HG02610 (cell line): Measurements from ENCODE around the gene GOLPH3.
"Not testable (repeated sequence)": the region's sequence is repeated elsewhere in the genome, so short reads cannot be mapped to it uniquely, and the experiment has no call there.

Source experiments
- ATAC-seq: cut with Tn5 transposase; IDR thresholded peaks from one replicate; pipeline ENCODE4 v1.9.1; 2021; ENCODE audit warnings: mild to moderate bottlenecking, moderate library complexity; ENCODE audit not compliant: unreplicated experiment

The GOLPH3 gene

GRCh38 chr5:32100691-32101302, 73.3 kb downstream of the GOLPH3 start:
- no peak for ATAC-seq

GRCh38 chr5:32100230-32100629, 73.9 kb downstream of the GOLPH3 start:
- no peak for ATAC-seq

DNA sequence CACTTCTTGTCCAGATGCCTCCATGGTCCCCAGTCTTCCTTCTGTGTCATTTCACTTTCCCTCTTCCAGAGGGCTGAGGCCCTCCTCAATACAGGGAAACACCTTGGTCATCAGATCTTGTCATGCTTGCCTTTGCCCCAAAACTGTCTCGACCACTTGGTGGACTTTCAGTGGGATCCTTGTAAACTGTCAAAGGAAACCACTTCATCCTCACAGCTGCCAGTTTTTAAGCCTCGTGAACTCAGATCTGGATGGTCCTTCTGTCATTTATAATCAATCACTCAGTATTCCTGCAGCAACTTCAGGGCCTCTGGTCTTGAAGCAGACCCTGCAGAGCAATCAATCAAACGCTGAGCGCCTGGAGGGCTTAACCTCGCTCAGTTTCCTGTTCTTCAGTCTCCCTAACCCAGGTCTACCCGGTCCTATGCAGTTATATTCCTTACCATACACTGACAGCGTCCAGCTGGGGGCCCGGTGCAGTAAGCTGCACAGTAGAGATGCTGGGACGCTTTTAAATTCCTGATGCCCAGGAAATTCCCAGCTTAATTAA, 74.6 kb downstream of the GOLPH3 start:
- ATAC-seq: no peak

- no peak for ATAC-seq
Measured at GRCh38 chr5:32098890-32099310, 75.2 kb downstream of the GOLPH3 start.

GRCh38 chr5:32098291-32098690, 75.8 kb downstream of the GOLPH3 start:
- ATAC-seq: no peak

- ATAC-seq: no peak
Measured at GRCh38 chr5:32096891-32097595, 77.1 kb downstream of the GOLPH3 start.

- ATAC-seq: no peak
Measured at GRCh38 chr5:32095261-32095671, 78.9 kb downstream of the GOLPH3 start.

DNA sequence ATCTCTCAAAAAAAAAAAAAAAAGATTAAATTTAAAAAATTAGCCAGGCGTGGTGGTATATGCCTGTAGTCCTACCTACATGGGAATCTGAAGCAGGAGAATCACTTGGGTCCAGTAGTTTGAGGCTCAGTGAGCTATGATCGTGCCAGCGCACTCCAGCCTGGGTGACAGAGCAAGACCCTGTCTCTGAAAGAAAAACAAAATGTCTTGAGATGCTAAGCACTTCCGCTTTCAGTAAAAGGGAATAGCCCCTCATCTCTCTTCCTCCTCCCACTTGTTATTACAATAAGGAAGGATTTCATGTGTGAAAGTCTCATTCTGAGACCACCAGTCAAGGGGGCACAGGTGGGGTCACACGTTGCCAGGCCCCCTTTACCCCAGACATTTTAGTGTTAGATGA, 79.4 kb downstream of the GOLPH3 start:
- ATAC-seq: no peak

- ATAC-seq: peak; percentile 82
Measured at GRCh38 chr5:32092938-32093812, 80.9 kb downstream of the GOLPH3 start.

- no peak for ATAC-seq
Measured at GRCh38 chr5:32090755-32091128, 83.4 kb downstream of the GOLPH3 start.

DNA sequence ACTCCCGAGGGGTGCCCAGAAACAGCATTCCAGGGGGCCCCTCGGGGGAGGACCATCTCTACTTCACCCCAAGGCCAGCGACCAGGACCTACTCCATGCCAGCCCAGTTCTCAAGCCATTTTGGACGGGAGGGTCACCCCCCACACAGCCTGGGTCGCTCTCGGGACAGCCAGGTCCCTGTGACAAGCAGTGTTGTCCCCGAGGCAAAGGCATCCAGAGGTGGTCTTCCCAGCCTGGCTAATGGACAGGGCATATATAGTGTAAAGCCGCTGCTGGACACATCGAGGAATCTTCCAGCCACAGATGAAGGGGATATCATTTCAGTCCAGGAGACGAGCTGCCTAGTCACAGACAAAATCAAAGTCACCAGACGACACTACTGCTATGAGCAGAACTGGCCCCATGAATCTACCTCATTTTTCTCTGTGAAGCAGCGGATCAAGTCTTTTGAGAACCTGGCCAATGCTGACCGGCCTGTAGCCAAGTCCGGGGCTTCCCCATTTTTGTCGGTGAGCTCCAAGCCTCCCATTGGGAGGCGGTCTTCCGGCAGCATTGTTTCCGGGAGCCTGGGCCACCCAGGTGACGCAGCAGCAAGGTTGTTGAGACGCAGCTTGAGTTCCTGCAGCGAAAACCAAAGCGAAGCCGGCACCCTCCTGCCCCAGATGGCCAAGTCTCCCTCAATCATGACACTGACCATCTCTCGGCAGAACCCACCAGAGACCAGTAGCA, 83.9 kb downstream of the GOLPH3 start:
- no peak for ATAC-seq

DNA sequence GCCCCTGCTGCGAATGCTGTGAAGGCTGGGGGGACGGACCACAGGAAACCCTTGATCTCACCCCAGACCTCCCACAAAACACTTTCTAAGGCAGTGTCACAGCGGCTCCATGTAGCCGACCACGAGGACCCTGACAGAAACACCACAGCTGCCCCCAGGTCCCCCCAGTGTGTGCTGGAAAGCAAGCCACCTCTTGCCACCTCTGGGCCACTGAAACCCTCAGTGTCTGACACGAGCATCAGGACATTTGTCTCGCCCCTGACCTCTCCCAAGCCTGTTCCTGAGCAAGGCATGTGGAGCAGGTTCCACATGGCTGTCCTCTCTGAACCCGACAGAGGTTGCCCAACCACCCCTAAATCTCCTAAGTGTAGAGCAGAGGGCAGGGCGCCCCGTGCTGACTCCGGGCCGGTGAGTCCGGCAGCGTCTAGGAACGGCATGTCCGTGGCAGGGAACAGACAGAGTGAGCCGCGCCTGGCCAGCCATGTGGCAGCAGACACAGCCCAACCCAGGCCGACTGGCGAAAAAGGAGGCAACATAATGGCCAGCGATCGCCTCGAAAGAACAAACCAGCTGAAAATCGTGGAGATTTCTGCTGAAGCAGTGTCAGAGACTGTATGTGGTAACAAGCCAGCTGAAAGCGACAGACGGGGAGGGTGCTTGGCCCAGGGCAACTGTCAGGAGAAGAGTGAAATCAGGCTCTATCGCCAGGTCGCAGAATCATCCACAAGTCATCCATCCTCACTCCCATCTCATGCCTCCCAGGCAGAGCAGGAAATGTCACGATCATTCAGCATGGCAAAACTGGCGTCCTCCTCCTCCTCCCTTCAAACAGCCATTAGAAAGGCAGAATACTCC, 84.7 kb downstream of the GOLPH3 start:
- no peak for ATAC-seq

GRCh38 chr5:32088214-32088613, 85.9 kb downstream of the GOLPH3 start:
- no peak for ATAC-seq

- no peak for ATAC-seq
Measured at GRCh38 chr5:32087086-32088082, 86.7 kb downstream of the GOLPH3 start.

DNA sequence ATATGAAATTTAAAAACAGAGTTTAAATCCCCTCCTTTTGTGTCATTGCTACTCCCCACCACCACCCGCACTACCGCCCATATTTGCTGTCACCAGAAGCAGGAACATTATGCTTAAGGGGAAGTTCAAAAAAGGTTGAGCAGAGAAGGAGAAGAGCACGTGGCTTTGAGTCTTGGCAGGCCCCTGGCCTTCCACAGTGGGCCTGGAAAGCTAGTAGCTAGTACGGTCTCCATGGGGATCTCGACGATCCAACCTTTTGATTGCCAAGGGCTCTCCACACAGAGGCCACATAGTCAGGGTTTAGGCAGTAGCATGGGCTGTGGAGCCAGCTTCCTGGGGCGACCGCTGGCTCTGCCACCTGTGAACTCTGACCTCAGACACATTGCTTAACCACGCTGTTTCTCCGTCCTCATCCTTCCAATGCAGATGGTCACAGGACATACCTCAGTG, 90.1 kb downstream of the GOLPH3 start:
- no peak for ATAC-seq

DNA sequence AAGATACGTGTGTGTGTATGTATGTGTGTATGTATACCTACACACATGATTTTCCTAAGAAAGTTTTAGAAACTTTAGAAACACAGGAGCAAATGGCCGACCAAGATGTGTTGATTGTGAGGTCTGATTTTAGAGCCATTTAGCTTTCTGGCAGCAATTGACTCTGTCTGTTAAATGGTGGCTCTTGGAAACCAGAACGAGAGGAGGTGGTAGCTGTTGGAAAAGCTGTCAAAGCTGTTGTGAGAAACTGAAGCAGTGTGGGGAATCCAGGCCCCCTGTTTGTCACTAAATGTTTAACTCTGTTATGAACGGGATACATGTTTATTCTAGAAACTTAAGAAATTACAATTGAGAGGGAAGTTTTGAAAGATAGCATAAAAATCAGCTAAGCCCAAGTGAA, 91.4 kb downstream of the GOLPH3 start:
- no peak for ATAC-seq

GRCh38 chr5:32080565-32080964, 93.6 kb downstream of the GOLPH3 start:
- ATAC-seq: not testable (repeated sequence)

GRCh38 chr5:32078855-32079254, 95.3 kb downstream of the GOLPH3 start:
- ATAC-seq: not testable (repeated sequence)
